ENCODE measurements around the gene CDK16.

Gene CDK16

GRCh38 chrX:47218280-47218919 lies at the start of gene CDK16:
Gene CDK16 (plus strand): TSS chrX:47218681. CDS start chrX:47223558, 4,877 bp downstream.
- DNase-seq: peak; percentile 42 to 83

GRCh38 chrX:47169273-47169672 lies 49.2 kb upstream of the CDK16 start:
- no peak for DNase-seq

- no peak for DNase-seq
Measured at GRCh38 chrX:47169726-47170515, 48.6 kb upstream of the CDK16 start.

- DNase-seq: no peak
Measured at GRCh38 chrX:47170861-47171692, 47.4 kb upstream of the CDK16 start.

- DNase-seq: no peak
Measured at GRCh38 chrX:47171996-47172395, 46.5 kb upstream of the CDK16 start.

GRCh38 chrX:47172549-47172948 lies 45.9 kb upstream of the CDK16 start:
- DNase-seq: no peak

- no peak for DNase-seq
Measured at GRCh38 chrX:47172971-47173792, 45.3 kb upstream of the CDK16 start.

GRCh38 chrX:47174376-47174775 lies 44.1 kb upstream of the CDK16 start:
- no peak for DNase-seq

GRCh38 chrX:47174846-47175587 lies 43.5 kb upstream of the CDK16 start:
- no peak for DNase-seq

GRCh38 chrX:47175588-47175980 lies 42.9 kb upstream of the CDK16 start:
- DNase-seq: no peak

GRCh38 chrX:47176101-47176740 lies 42.3 kb upstream of the CDK16 start:
- no peak for DNase-seq

- no peak for DNase-seq
Measured at GRCh38 chrX:47177079-47177478, 41.4 kb upstream of the CDK16 start.

- no peak for DNase-seq
Measured at GRCh38 chrX:47178337-47178736, 40.1 kb upstream of the CDK16 start.

GRCh38 chrX:47179221-47179927 lies 39.1 kb upstream of the CDK16 start:
- no peak for DNase-seq

GRCh38 chrX:47179928-47180255 lies 38.6 kb upstream of the CDK16 start:
- no peak for DNase-seq

- no peak for DNase-seq
Measured at GRCh38 chrX:47180346-47180745, 38.1 kb upstream of the CDK16 start.

GRCh38 chrX:47181301-47181700 lies 37.2 kb upstream of the CDK16 start:
- DNase-seq: no peak

GRCh38 chrX:47182106-47182700 lies 36.3 kb upstream of the CDK16 start:
- DNase-seq: no peak

GRCh38 chrX:47184486-47184885 lies 34.0 kb upstream of the CDK16 start:
- no peak for DNase-seq

- DNase-seq: no peak
Measured at GRCh38 chrX:47185241-47185640, 33.2 kb upstream of the CDK16 start.
